Prostate gland (tissue), 2 donors: ENCODE data around the gene IVD. TPM values are rescaled to one million over a fixed set of nuclear protein-coding genes. Genes with fewer than 3 reads are reported as not detected.

ENCODE experiments used
- DNase-seq: peaks from one replicate; pipeline ENCODE4 v3.0.0-alpha.2; 2019; ENCODE audit warnings: low spot score
- H3K27ac ChIP-seq, 2 donors: fragments of 200-600 bp; sonication (generic); 2 replicates each; pipeline ENCODE4 v1.5.1; 2017 to 2019
- H3K27me3 ChIP-seq: fragments of 200-600 bp; sonication (generic); replicated peaks from 2 replicates; pipeline ENCODE4 v1.5.1; 2019; ENCODE audit not compliant: insufficient read depth
- H3K36me3 ChIP-seq, 2 donors: fragments of 200-600 bp; sonication (generic); 1 replicate in 1 of 2; 2 replicates in 1 of 2; pipeline versions ENCODE4 v1.5.1 to v1.8.1; 2017 to 2019
- H3K4me1 ChIP-seq: fragments of 200-600 bp; sonication (generic); replicated peaks from 2 replicates; pipeline ENCODE4 v1.5.1; 2019
- H3K4me3 ChIP-seq, 2 donors: fragments of 200-600 bp; sonication (generic); 2 replicates each; pipeline ENCODE4 v1.5.1; 2017 to 2019
- H3K9me3 ChIP-seq: fragments of 200-600 bp; sonication (generic); 2 replicates; pipeline ENCODE4 v1.5.1; 2017
- CTCF ChIP-seq, 4 experiments: fragments of 200-600 bp in 2 of 4; fragments of 450-650 bp in 2 of 4; sonication (generic) in 2 of 4; IDR thresholded peaks; 1 replicate in 3 of 4; 2 replicates in 1 of 4; pipeline ENCODE4 v1.5.1; 2016 to 2019; ENCODE audit warnings: antibody characterized with exemption in 4 of 4, mild to moderate bottlenecking in 2 of 4, moderate library complexity in 2 of 4
- POLR2A ChIP-seq: fragments of 450-650 bp; IDR thresholded peaks from one replicate; pipeline ENCODE4 v1.6.1; 2016; ENCODE audit warnings: antibody characterized with exemption, mild to moderate bottlenecking
- POLR2AphosphoS5 ChIP-seq: sonication (generic); formaldehyde crosslinking; IDR thresholded peaks from one replicate; pipeline ENCODE4 v1.6.1; 2017; ENCODE audit warnings: antibody characterized with exemption
- WGBS: methylation state at CpG from one replicate; pipeline ENCODE4 v1.1.5; 2018; 5-methylcytosine and 5-hydroxymethylcytosine counted together
- intact Hi-C: fragments of 100-400 bp; cut with DNase I; formaldehyde crosslinking; loops from one replicate; pipeline ENCODE4 v1.14.2; 2022
- total RNA-seq, 2 donors: library from RNA; depleted of rRNA; stranded (reverse); fragments of >200 nt; gene quantifications; one replicate each; pipeline ENCODE4 v1.1.0, GENCODE V29; 2016

Gene IVD
- total RNA-seq, 2 donors from 2014 or later, result 112 to 115 TPM

- H3K4me1 ChIP-seq, result peaks cover 7% of the 10 kb centered on the region
- TF ChIP-seq POLR2A (no peak), CTCF (IDR thresholded peaks at IDR 0.05) (no peak), POLR2AphosphoS5 (no peak)
- 77% methylated on average over 5 of the region's 5 CpGs for WGBS
Measured at GRCh38 chr15:40444736-40445135, 39.1 kb downstream of the IVD start.

GRCh38 chr15:40445421-40445922 lies 39.9 kb downstream of the IVD start:
- Histone ChIP-seq H3K27me3 (no peaks in the 10 kb centered on the region), H3K27ac (no peak overlapping the region), H3K36me3 (no peaks in the 10 kb centered on the region), H3K4me3 (no peak overlapping the region), H3K9me3 (no peaks in the 10 kb centered on the region), H3K4me1 (peaks cover 7% of the 10 kb centered on the region)
- WGBS, result 17% methylated on average over 9 of the region's 9 CpGs
- TF ChIP-seq CTCF (IDR thresholded peaks at IDR 0.05) (no peak), POLR2A (no peak), POLR2AphosphoS5 (peak; percentile 63)
- intact Hi-C loops, result no loop called here
- DNase-seq, result peak; percentile 31

More at GRCh38 chr15:40444736-40445135, 39.1 kb downstream of the IVD start:
- Histone ChIP-seq H3K9me3 (no peaks in the 10 kb centered on the region), H3K27ac (no peak overlapping the region), H3K4me3 (no peak overlapping the region), H3K36me3 (no peaks in the 10 kb centered on the region), H3K27me3 (no peaks in the 10 kb centered on the region)
- intact Hi-C loops, result loop anchor here (5.0 kb wide), 1 partner anchor 123 kb away; the partner anchor contains the start of genes CCDC32 and RPUSD2
- DNase-seq, result no peak

- no peak overlapping the region for H3K27ac ChIP-seq
- no peaks in the 10 kb centered on the region for H3K36me3 ChIP-seq
- no peaks in the 10 kb centered on the region for H3K27me3 ChIP-seq
- intact Hi-C loops, result no loop called here
- TF ChIP-seq POLR2A, result no peak
- no peak for TF ChIP-seq CTCF (IDR thresholded peaks at IDR 0.05)
- TF ChIP-seq POLR2AphosphoS5, result no peak
- no peak overlapping the region for H3K4me3 ChIP-seq
- DNase-seq, result no peak
- no peaks in the 10 kb centered on the region for H3K9me3 ChIP-seq
- WGBS, result 63% methylated on average over 3 of the region's 3 CpGs
- H3K4me1 ChIP-seq, result peaks cover 7% of the 10 kb centered on the region
Measured at GRCh38 chr15:40446144-40446543, 40.5 kb downstream of the IVD start.

- Histone ChIP-seq H3K4me1 (peaks cover 7% of the 10 kb centered on the region), H3K27ac (no peak overlapping the region), H3K27me3 (no peaks in the 10 kb centered on the region), H3K4me3 (no peak overlapping the region), H3K36me3 (no peaks in the 10 kb centered on the region), H3K9me3 (no peaks in the 10 kb centered on the region)
- no peak for TF ChIP-seq CTCF (IDR thresholded peaks at IDR 0.05)
- TF ChIP-seq POLR2AphosphoS5, result no peak
- TF ChIP-seq POLR2A, result no peak
- WGBS, result 88% methylated on average over 4 of the region's 4 CpGs
- intact Hi-C loops, result no loop called here
- DNase-seq, result no peak
Measured at GRCh38 chr15:40448354-40448753, 42.8 kb downstream of the IVD start.

GRCh38 chr15:40449275-40449674 lies 43.7 kb downstream of the IVD start:
- intact Hi-C loops, result no loop called here
- Histone ChIP-seq H3K9me3 (no peaks in the 10 kb centered on the region), H3K4me1 (peaks cover 7% of the 10 kb centered on the region), H3K36me3 (no peaks in the 10 kb centered on the region), H3K27ac (no peak overlapping the region), H3K27me3 (no peaks in the 10 kb centered on the region), H3K4me3 (no peak overlapping the region)
- TF ChIP-seq CTCF (IDR thresholded peaks at IDR 0.05) (no peak), POLR2A (no peak), POLR2AphosphoS5 (no peak)
- no peak for DNase-seq
